H9 (cell line): ENCODE results near the gene PHF21B. TPM values are rescaled to one million over a fixed set of nuclear protein-coding genes. Genes with fewer than 3 reads are reported as not detected.

Experiments used
- DNase-seq: peaks from one replicate; pipeline ENCODE4 v3.0.0-alpha.2; 2017
- H2AFZ ChIP-seq: one replicate; pipeline ENCODE4 v1.6.1; 2013; ENCODE audit warnings: mild to moderate bottlenecking, low read length, control low read depth, moderate library complexity
- H2AK5ac ChIP-seq: 2 replicates; pipeline ENCODE4 v1.6.1; 2013; ENCODE audit warnings: low read length, control low read depth, mixed read lengths; ENCODE audit not compliant: insufficient read length
- H2BK120ac ChIP-seq: one replicate; pipeline ENCODE4 v1.6.1; 2013; ENCODE audit warnings: low read depth, mild to moderate bottlenecking, low read length, control low read depth, inconsistent platforms; ENCODE audit not compliant: poor library complexity, severe bottlenecking
- H2BK12ac ChIP-seq: 2 replicates; pipeline ENCODE4 v1.6.1; 2013; ENCODE audit warnings: low read length, control low read depth, mixed read lengths, low read depth; ENCODE audit not compliant: insufficient read length
- H2BK15ac ChIP-seq: 2 replicates; pipeline ENCODE4 v1.6.1; 2013; ENCODE audit warnings: low read depth, low read length, control low read depth
- H2BK20ac ChIP-seq: one replicate; pipeline ENCODE4 v1.6.1; 2013; ENCODE audit warnings: low read depth, mild to moderate bottlenecking, low read length, control low read depth, inconsistent platforms; ENCODE audit not compliant: poor library complexity, severe bottlenecking
- H2BK5ac ChIP-seq: 2 replicates; pipeline ENCODE4 v1.6.1; 2013; ENCODE audit warnings: low read length, control low read depth, mixed read lengths; ENCODE audit not compliant: insufficient read length
- H3K14ac ChIP-seq: 2 replicates; pipeline ENCODE4 v1.6.1; 2013; ENCODE audit warnings: low read length, control low read depth; ENCODE audit not compliant: insufficient read depth
- H3K18ac ChIP-seq: 2 replicates; pipeline ENCODE4 v1.6.1; 2013; ENCODE audit warnings: low read depth, mild to moderate bottlenecking, mixed read lengths, low read length, control low read depth; ENCODE audit not compliant: insufficient read length
- H3K23ac ChIP-seq: 2 replicates; pipeline ENCODE4 v1.6.1; 2013; ENCODE audit warnings: low read length, control low read depth, mixed read lengths, low read depth; ENCODE audit not compliant: insufficient read length
- H3K23me2 ChIP-seq: 2 replicates; pipeline ENCODE4 v1.6.1; 2013; ENCODE audit warnings: low read depth, mild to moderate bottlenecking, mixed read lengths, low read length, control low read depth; ENCODE audit not compliant: insufficient read length, poor library complexity, severe bottlenecking
- H3K27ac ChIP-seq: 2 replicates; pipeline ENCODE4 v1.5.1; 2013; ENCODE audit warnings: low read length, control low read depth, mixed read lengths, low read depth; ENCODE audit not compliant: insufficient read length
- H3K27me3 ChIP-seq: 2 replicates; pipeline ENCODE4 v1.6.1; 2013; ENCODE audit warnings: low read length, control low read depth, inconsistent platforms; ENCODE audit not compliant: insufficient read depth
- H3K4ac ChIP-seq: 2 replicates; pipeline ENCODE4 v1.6.1; 2013; ENCODE audit warnings: low read depth, mild to moderate bottlenecking, control low read depth, inconsistent platforms, low read length, moderate library complexity
- H3K4me1 ChIP-seq: 2 replicates; pipeline ENCODE4 v1.6.1; 2013; ENCODE audit warnings: low read length, control low read depth, inconsistent platforms; ENCODE audit not compliant: insufficient read depth
- H3K4me2 ChIP-seq: 2 replicates; pipeline ENCODE4 v1.6.1; 2013; ENCODE audit warnings: low read length, control low read depth, mixed read lengths; ENCODE audit not compliant: insufficient read length, insufficient read depth
- H3K56ac ChIP-seq: 2 replicates; pipeline ENCODE4 v1.6.1; 2013; ENCODE audit warnings: low read depth, mild to moderate bottlenecking, mixed read lengths, low read length, control low read depth; ENCODE audit not compliant: insufficient read length
- H3K79me1 ChIP-seq: 2 replicates; pipeline ENCODE4 v1.6.1; 2013; ENCODE audit warnings: low read depth, mild to moderate bottlenecking, moderate library complexity, low read length, control low read depth, inconsistent platforms; ENCODE audit not compliant: insufficient read depth, poor library complexity, severe bottlenecking
- H3K79me2 ChIP-seq: 2 replicates; pipeline ENCODE4 v1.6.1; 2013; ENCODE audit warnings: low read length, control low read depth, inconsistent platforms; ENCODE audit not compliant: insufficient read depth
- H3K9ac ChIP-seq: 2 replicates; pipeline ENCODE4 v1.6.1; 2013; ENCODE audit warnings: low read length, control low read depth, mixed read lengths; ENCODE audit not compliant: insufficient read length; ENCODE audit errors: extremely low read depth
- H3K9me3 ChIP-seq: one replicate; pipeline ENCODE4 v1.6.1; 2013; ENCODE audit warnings: low read depth, low read length, inconsistent platforms; ENCODE audit not compliant: control insufficient read depth
- H3T11ph ChIP-seq: one replicate; pipeline ENCODE4 v1.6.1; 2013; ENCODE audit warnings: mild to moderate bottlenecking, low read length, control low read depth, inconsistent platforms
- H4K20me1 ChIP-seq: one replicate; pipeline ENCODE4 v1.6.1; 2013; ENCODE audit not compliant: control insufficient read depth, insufficient read length, insufficient read depth
- H4K5ac ChIP-seq: 2 replicates; pipeline ENCODE4 v1.6.1; 2013; ENCODE audit warnings: low read depth, mild to moderate bottlenecking, mixed read lengths, low read length, control low read depth; ENCODE audit not compliant: insufficient read length
- H4K8ac ChIP-seq: replicated peaks from 2 replicates; pipeline ENCODE4 v1.6.1; 2013; ENCODE audit warnings: low read length, control low read depth, mixed read lengths, low read depth; ENCODE audit not compliant: insufficient read length
- H4K91ac ChIP-seq: 2 replicates; pipeline ENCODE4 v1.6.1; 2013; ENCODE audit warnings: low read depth, mild to moderate bottlenecking, moderate library complexity, mixed read lengths, low read length, control low read depth; ENCODE audit not compliant: insufficient read length
- H3K27ac Mint-ChIP-seq, 3 experiments: 2 replicates in 2 of 3; 3 replicates in 1 of 3; pipeline ENCODE4 v1.8.0; 2020 to 2021; ENCODE audit warnings: mixed read lengths in 3 of 3, mild to moderate bottlenecking in 1 of 3, moderate library complexity in 1 of 3
- H3K27me3 Mint-ChIP-seq: 2 replicates; pipeline ENCODE4 v1.8.0; 2021; ENCODE audit warnings: low read depth, mild to moderate bottlenecking, moderate library complexity, mixed read lengths
- H3K36me3 Mint-ChIP-seq, 3 experiments: 2 replicates in 2 of 3; 3 replicates in 1 of 3; pipeline ENCODE4 v1.8.0; 2020 to 2021; ENCODE audit warnings: low read depth in 3 of 3, mixed read lengths in 3 of 3; ENCODE audit not compliant: insufficient read depth in 1 of 3
- H3K4me1 Mint-ChIP-seq, 2 experiments: 2 replicates each; pipeline ENCODE4 v1.8.0; 2020; ENCODE audit warnings: mixed read lengths in 2 of 2
- H3K4me3 Mint-ChIP-seq, 2 experiments: 2 replicates in 1 of 2; 3 replicates in 1 of 2; pipeline ENCODE4 v1.8.0; 2020 to 2021; ENCODE audit warnings: mild to moderate bottlenecking in 2 of 2, mixed read lengths in 2 of 2, moderate library complexity in 1 of 2
- H3K9me3 Mint-ChIP-seq, 2 experiments: 2 replicates in 1 of 2; 3 replicates in 1 of 2; pipeline ENCODE4 v1.8.0; 2020; ENCODE audit warnings: mild to moderate bottlenecking in 2 of 2, mixed read lengths in 2 of 2, moderate library complexity in 1 of 2
- WGBS: extraction: QIAGEN DNeasy Blood & Tissue Kit; methylation state at CpG from one replicate; pipeline ENCODE4 v1.1.7; 2013; ENCODE audit warnings: missing lambda C conversion rate, low lambda C conversion rate, mixed read lengths; ENCODE audit not compliant: insufficient read length; ENCODE audit errors: extremely low coverage; 5-methylcytosine and 5-hydroxymethylcytosine counted together
- total RNA-seq: library from RNA; stranded (reverse); gene quantifications from 2 replicates; pipeline ENCODE4 v1.2.1, GENCODE V29; 2021
- TF ChIP-seq, protein P1 (sequence below): fragments of 200-600 bp; sonication (generic); conservative IDR thresholded peaks from 3 replicates; pipeline ENCODE4 v1.8.0; 2021; ENCODE audit warnings: antibody characterized with exemption, mild to moderate bottlenecking

The PHF21B gene
- total RNA-seq, 1 experiment from 2014 or later, result 60.3 TPM

DNA sequence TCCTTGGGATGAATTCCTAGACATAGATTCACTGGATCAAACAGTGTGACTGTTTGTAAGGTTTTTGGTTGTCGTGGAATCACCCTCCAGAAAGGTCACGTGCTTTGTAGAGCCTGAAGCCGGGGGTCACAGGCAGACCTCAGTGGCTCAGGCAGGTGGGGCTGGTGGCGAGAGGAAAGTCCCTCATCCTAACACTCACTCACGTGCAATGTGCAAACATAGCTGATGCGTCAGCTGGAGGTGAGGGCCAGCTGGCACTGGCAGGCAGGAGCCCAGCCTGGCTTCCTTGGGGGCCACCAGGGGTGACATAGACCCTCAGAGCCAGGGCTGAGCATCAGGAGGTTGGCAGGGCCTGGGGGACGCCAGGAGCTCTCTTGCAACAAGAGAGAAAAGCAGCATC is 167.4 kb downstream of the PHF21B start:
- Histone ChIP-seq H3K9me3 (no peaks in the 10 kb centered on the region), H3K14ac (no peak overlapping the region), H3K9ac (no peak overlapping the region), H3K4me1 (no peaks in the 10 kb centered on the region), H2BK20ac (no peak overlapping the region), H4K20me1 (no peaks in the 10 kb centered on the region), H4K5ac (no peak overlapping the region), H3K23me2 (no peaks in the 10 kb centered on the region), H3K79me1 (no peaks in the 10 kb centered on the region), H4K91ac (no peak overlapping the region), H4K8ac (no peak overlapping the region), H2BK5ac (no peak overlapping the region), H2AFZ (no peak overlapping the region), H2BK12ac (no peak overlapping the region), H3K4me2 (no peak overlapping the region), H3K27ac (no peak overlapping the region), H3K18ac (no peak overlapping the region), H3K56ac (no peak overlapping the region), H2BK120ac (no peak overlapping the region), H2AK5ac (no peak overlapping the region), H2BK15ac (no peak overlapping the region), H3K23ac (no peak overlapping the region), H3K79me2 (no peaks in the 10 kb centered on the region), H3T11ph (no peak overlapping the region), H3K4ac (no peak overlapping the region), H3K27me3 (no peaks in the 10 kb centered on the region)
- TF ChIP-seq, protein P1, sequence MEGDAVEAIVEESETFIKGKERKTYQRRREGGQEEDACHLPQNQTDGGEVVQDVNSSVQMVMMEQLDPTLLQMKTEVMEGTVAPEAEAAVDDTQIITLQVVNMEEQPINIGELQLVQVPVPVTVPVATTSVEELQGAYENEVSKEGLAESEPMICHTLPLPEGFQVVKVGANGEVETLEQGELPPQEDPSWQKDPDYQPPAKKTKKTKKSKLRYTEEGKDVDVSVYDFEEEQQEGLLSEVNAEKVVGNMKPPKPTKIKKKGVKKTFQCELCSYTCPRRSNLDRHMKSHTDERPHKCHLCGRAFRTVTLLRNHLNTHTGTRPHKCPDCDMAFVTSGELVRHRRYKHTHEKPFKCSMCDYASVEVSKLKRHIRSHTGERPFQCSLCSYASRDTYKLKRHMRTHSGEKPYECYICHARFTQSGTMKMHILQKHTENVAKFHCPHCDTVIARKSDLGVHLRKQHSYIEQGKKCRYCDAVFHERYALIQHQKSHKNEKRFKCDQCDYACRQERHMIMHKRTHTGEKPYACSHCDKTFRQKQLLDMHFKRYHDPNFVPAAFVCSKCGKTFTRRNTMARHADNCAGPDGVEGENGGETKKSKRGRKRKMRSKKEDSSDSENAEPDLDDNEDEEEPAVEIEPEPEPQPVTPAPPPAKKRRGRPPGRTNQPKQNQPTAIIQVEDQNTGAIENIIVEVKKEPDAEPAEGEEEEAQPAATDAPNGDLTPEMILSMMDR, result no peak
- Mint-ChIP-seq H3K27ac (no peak overlapping the region; a peak in 1 of 7 replicates), H3K27me3 (no peaks in the 10 kb centered on the region; the same call in 1 of the 2 replicates), H3K4me3 (no peak overlapping the region), H3K36me3 (peaks cover 10 to 17% (median 15%) of the 10 kb centered on the region in 3 experiments), H3K4me1 (peaks cover 14 to 15% of the 10 kb centered on the region in 2 experiments), H3K9me3 (peaks cover 0 to 7% of the 10 kb centered on the region in 2 experiments; a peak in 3 of 5 replicates)
- no CpG with 5 or more reads among the region's 7 CpGs for WGBS
- DNase-seq, result no peak
